Smooth muscle cell (in vitro differentiated cells): ENCODE data around the gene TRIP6. TPM values are rescaled to one million over a fixed set of nuclear protein-coding genes. Genes with fewer than 3 reads are reported as not detected.
"Not testable (repeated sequence)": the region's sequence is repeated elsewhere in the genome, so short reads cannot be mapped to it uniquely, and the experiment has no call there.

Source experiments
- DNase-seq: peaks from one replicate; lab custom pipeline; 2025; ENCODE audit not compliant: unreplicated experiment; lab: John Stamatoyannopoulos, UW
- H2AFZ ChIP-seq: fragments of 200-600 bp; sonication (generic); 2 replicates; pipeline ENCODE4 v1.6.0; 2016; ENCODE audit warnings: antibody characterized with exemption, low read depth, mild to moderate bottlenecking
- H3F3A ChIP-seq: fragments of 200-600 bp; sonication (generic); 2 replicates; pipeline ENCODE4 v1.6.0; 2017; ENCODE audit warnings: antibody characterized with exemption, low read depth
- H3K27ac ChIP-seq: fragments of 200-600 bp; sonication (generic); 2 replicates; pipeline ENCODE4 v1.5.1; 2016; ENCODE audit warnings: low read depth, mild to moderate bottlenecking
- H3K27me3 ChIP-seq: fragments of 200-600 bp; sonication (generic); 2 replicates; pipeline ENCODE4 v1.6.1; 2016; ENCODE audit warnings: low read depth, mild to moderate bottlenecking
- H3K36me3 ChIP-seq: fragments of 200-600 bp; sonication (generic); 2 replicates; pipeline ENCODE4 v1.5.1; 2016; ENCODE audit warnings: low read depth
- H3K4me1 ChIP-seq: fragments of 200-600 bp; sonication (generic); 2 replicates; pipeline ENCODE4 v1.5.1; 2016; ENCODE audit warnings: low read depth
- H3K4me2 ChIP-seq: fragments of 200-600 bp; sonication (generic); 2 replicates; pipeline ENCODE4 v1.6.0; 2016; ENCODE audit warnings: mild to moderate bottlenecking
- H3K4me3 ChIP-seq: fragments of 200-600 bp; sonication (generic); 2 replicates; pipeline ENCODE4 v1.5.1; 2016; ENCODE audit warnings: mild to moderate bottlenecking
- H3K79me2 ChIP-seq: fragments of 200-600 bp; sonication (generic); 2 replicates; pipeline ENCODE4 v1.6.0; 2016; ENCODE audit warnings: low read depth, mild to moderate bottlenecking
- H3K9ac ChIP-seq: fragments of 200-600 bp; sonication (generic); 2 replicates; pipeline ENCODE4 v1.6.0; 2016; ENCODE audit warnings: low read depth
- H3K9me3 ChIP-seq: fragments of 200-600 bp; sonication (generic); replicated peaks from 2 replicates; pipeline ENCODE4 v1.5.1; 2016; ENCODE audit warnings: low read depth
- H4K20me1 ChIP-seq: fragments of 200-600 bp; sonication (generic); 2 replicates; pipeline ENCODE4 v1.6.0; 2016; ENCODE audit warnings: low read depth
- CTCF ChIP-seq: fragments of 200-600 bp; sonication (generic); IDR thresholded peaks from 2 replicates; pipeline ENCODE4 v1.5.1; 2017; ENCODE audit warnings: borderline replicate concordance, mild to moderate bottlenecking, antibody characterized with exemption; ENCODE audit not compliant: insufficient read depth, poor library complexity, severe bottlenecking
- WGBS: methylation state at CpG from one replicate; pipeline ENCODE4 v1.1.7; 2016; ENCODE audit warnings: low lambda C conversion rate; 5-methylcytosine and 5-hydroxymethylcytosine counted together
- polyA plus RNA-seq: library from polyadenylated mRNA; unstranded; fragments of >200 nt; fragmentation: Nextera tagmentation; extraction: Ambion mirVana; gene quantifications from 2 replicates; pipeline ENCODE4 v1.2.1, GENCODE V29; 2016
- total RNA-seq: library from RNA; depleted of rRNA; stranded (reverse); fragments of >200 nt; gene quantifications from 2 replicates; pipeline ENCODE4 v1.2.3, GENCODE V29; 2014

TRIP6 gene
- total and polyA plus RNA-seq, 2 experiments from 2014 or later, result 46.8 to 65.6 TPM

GRCh38 chr7:100852048-100852872 lies 14.9 kb upstream of the TRIP6 start, which contains the start of gene SLC12A9:
SLC12A9 (plus strand) TSS chr7:100852713; CDS start chr7:100854198, 1,485 bp downstream.
- peak within 1 kb of the TSS; percentile 80 for H2AFZ ChIP-seq
- peak within 1 kb of the TSS; percentile 95 for H3K4me2 ChIP-seq
- peak within 1 kb of the TSS; percentile 89 for H3K4me3 ChIP-seq
- no peak within 1 kb of the TSS for H3K27ac ChIP-seq
- DNase-seq, result peak; percentile 65
- H3K9me3 ChIP-seq, result no peaks in the 10 kb centered on the region
- no peaks in the 10 kb centered on the region for H3K36me3 ChIP-seq
- H3K79me2 ChIP-seq, result peaks cover 7% of the 10 kb centered on the region
- no peaks in the 10 kb centered on the region for H4K20me1 ChIP-seq
- TF ChIP-seq CTCF, result peak; percentile 94
- peak within 1 kb of the TSS; percentile 61 for H3K9ac ChIP-seq
- WGBS, result 1% methylated on average over 64 of the region's 71 CpGs
- H3K27me3 ChIP-seq, result no peaks in the 10 kb centered on the region
- H3K4me1 ChIP-seq, result no peaks in the 10 kb centered on the region
- H3F3A ChIP-seq, result no peaks in the 10 kb centered on the region

GRCh38 chr7:100854146-100854895 lies 12.9 kb upstream of the TRIP6 start:
- Histone ChIP-seq H3K4me2 (no peak overlapping the region), H3F3A (no peaks in the 10 kb centered on the region), H2AFZ (no peak overlapping the region), H3K4me3 (no peak overlapping the region), H3K27ac (no peak overlapping the region), H3K9me3 (no peaks in the 10 kb centered on the region), H3K79me2 (peaks cover 7% of the 10 kb centered on the region), H4K20me1 (no peaks in the 10 kb centered on the region), H3K36me3 (no peaks in the 10 kb centered on the region), H3K4me1 (no peaks in the 10 kb centered on the region), H3K9ac (no peak overlapping the region), H3K27me3 (no peaks in the 10 kb centered on the region)
- TF ChIP-seq CTCF, result no peak
- 94% methylated on average over 13 of the region's 14 CpGs for WGBS
- DNase-seq, result no peak

GRCh38 chr7:100854899-100855298 lies 12.3 kb upstream of the TRIP6 start:
- WGBS, result 98% methylated on average over 9 of the region's 9 CpGs
- not testable (repeated sequence) for H3K27ac ChIP-seq, H3K4me2 ChIP-seq, H3K4me3 ChIP-seq, H4K20me1 ChIP-seq, H3K4me1 ChIP-seq, H3K9me3 ChIP-seq, H2AFZ ChIP-seq, H3K27me3 ChIP-seq, H3F3A ChIP-seq, H3K36me3 ChIP-seq, H3K79me2 ChIP-seq, DNase-seq, H3K9ac ChIP-seq

- H3K4me2 ChIP-seq, result no peak overlapping the region
- TF ChIP-seq CTCF, result no peak
Observed at GRCh38 chr7:100855515-100855914, 11.7 kb upstream of the TRIP6 start.

More at GRCh38 chr7:100855515-100855914, 11.7 kb upstream of the TRIP6 start:
- no peaks in the 10 kb centered on the region for H3F3A ChIP-seq
- H3K36me3 ChIP-seq, result no peaks in the 10 kb centered on the region
- no peaks in the 10 kb centered on the region for H4K20me1 ChIP-seq
- no peak overlapping the region for H3K27ac ChIP-seq
- no peaks in the 10 kb centered on the region for H3K9me3 ChIP-seq
- DNase-seq, result no peak
- H3K9ac ChIP-seq, result no peak overlapping the region
- no peaks in the 10 kb centered on the region for H3K27me3 ChIP-seq
- no peak overlapping the region for H3K4me3 ChIP-seq
- 94% methylated on average over 10 of the region's 10 CpGs for WGBS
- no peaks in the 10 kb centered on the region for H3K4me1 ChIP-seq
- H2AFZ ChIP-seq, result no peak overlapping the region
- H3K79me2 ChIP-seq, result peaks cover 7% of the 10 kb centered on the region
